Psoas muscle (tissue), 8 donors: ENCODE results near the gene CERS6. TPM values are rescaled to one million over a fixed set of nuclear protein-coding genes. Genes with fewer than 3 reads are reported as not detected.

Source experiments
- ATAC-seq, 4 donors: fragments of 200-7000 bp; cut with Tn5 transposase; one replicate each; pipeline ENCODE4 v1.9.1; 2020; ENCODE audit warnings: moderate library complexity in 3 of 4, mild to moderate bottlenecking in 2 of 4
- DNase-seq, 2 donors: peaks; one replicate each; pipeline ENCODE4 v3.0.0-alpha.2; 2020
- H3K27ac ChIP-seq: fragments of 200-600 bp; one replicate; pipeline ENCODE4 v1.8.0; 2022
- H3K27me3 ChIP-seq, 3 donors: fragments of 200-600 bp in 1 of 3; one replicate each; pipeline versions ENCODE4 v1.6.1 to v1.8.0; 2013 to 2022; ENCODE audit warnings: low read length in 2 of 3, mild to moderate bottlenecking in 2 of 3, moderate library complexity in 1 of 3; ENCODE audit not compliant: insufficient read depth in 3 of 3
- H3K36me3 ChIP-seq, 2 donors: fragments of 200-600 bp in 1 of 2; one replicate each; pipeline versions ENCODE4 v1.6.1 to v1.8.0; 2013 to 2022; ENCODE audit warnings: low read depth in 1 of 2, mild to moderate bottlenecking in 1 of 2, moderate library complexity in 1 of 2; ENCODE audit not compliant: insufficient read depth in 1 of 2
- H3K4me1 ChIP-seq: fragments of 200-600 bp; one replicate; pipeline ENCODE4 v1.8.0; 2022
- H3K4me3 ChIP-seq: fragments of 200-600 bp; one replicate; pipeline ENCODE4 v1.8.0; 2022; ENCODE audit warnings: mild to moderate bottlenecking
- H3K9me3 ChIP-seq: fragments of 200-600 bp; one replicate; pipeline ENCODE4 v1.8.0; 2022
- CTCF ChIP-seq: fragments of 200-600 bp; IDR thresholded peaks from one replicate; pipeline ENCODE4 v1.8.0; 2022; ENCODE audit warnings: antibody characterized with exemption
- WGBS, 3 donors: extraction: QIAGEN DNeasy Blood & Tissue Kit; methylation state at CpG; one replicate each; pipeline versions ENCODE4 v1.1.6 to v1.1.7; 2013; 5-methylcytosine and 5-hydroxymethylcytosine counted together
- intact Hi-C, 2 donors: fragments of 100-400 bp; cut with DNase I; formaldehyde crosslinking; loops; one replicate each; pipeline versions ENCODE4 v1.11.0 to v1.14.2; 2022
- polyA plus RNA-seq, 3 donors: library from polyadenylated mRNA; stranded (reverse); fragments of 200-250 nt; gene quantifications; one replicate each; pipeline ENCODE4 v1.2.3, GENCODE V29; 2013
- total RNA-seq, 4 donors: library from RNA; stranded (reverse); fragmentation: NEBNext Ultra II Directional in 2 of 4; extraction: Animal tissue kit (Norgen Biotek cat#: 25700) in 2 of 4; gene quantifications; one replicate each; pipeline versions ENCODE4 v1.2.1 to v1.2.4, GENCODE V29; 2021 to 2023
- donor health status: healthy with polysubstance abuse.
- donor health status: DM: no; HTN: no; CAD: no; lungs with moderate emphysema.
- donor health status: Bipolar disorder and iron deficiency.
- donor health status: healthy.
- donor health status: DM: yes; HTN: yes; CAD: no.
- donor health status: DM: no; HTN: no; CAD: no.
- donor health status: DM: no; HTN: no; CAD: no.
- donor health status: DM: yes; HTN: yes; CAD: no.

CERS6 gene
- total and polyA plus RNA-seq, 7 donors: 4.8 to 18.1 (median 11.2) TPM

- H3K27me3 ChIP-seq: no peaks in the 10 kb centered on the region
- peaks cover 10% of the 10 kb centered on the region for H3K9me3 ChIP-seq
- no peak for ATAC-seq
- 97 to 100% (median 100%) methylated on average over 1 of the region's 1 CpG for WGBS, 3 donors
- no peak overlapping the region for H3K4me3 ChIP-seq
- no peaks in the 10 kb centered on the region for H3K36me3 ChIP-seq
- TF ChIP-seq CTCF: no peak
- DNase-seq: no peak
- no peak overlapping the region for H3K27ac ChIP-seq
- intact Hi-C loops: no loop called here
- peaks cover 3% of the 10 kb centered on the region for H3K4me1 ChIP-seq
Observed at GRCh38 chr2:168538133-168538532, 82.1 kb downstream of the CERS6 start.

DNA sequence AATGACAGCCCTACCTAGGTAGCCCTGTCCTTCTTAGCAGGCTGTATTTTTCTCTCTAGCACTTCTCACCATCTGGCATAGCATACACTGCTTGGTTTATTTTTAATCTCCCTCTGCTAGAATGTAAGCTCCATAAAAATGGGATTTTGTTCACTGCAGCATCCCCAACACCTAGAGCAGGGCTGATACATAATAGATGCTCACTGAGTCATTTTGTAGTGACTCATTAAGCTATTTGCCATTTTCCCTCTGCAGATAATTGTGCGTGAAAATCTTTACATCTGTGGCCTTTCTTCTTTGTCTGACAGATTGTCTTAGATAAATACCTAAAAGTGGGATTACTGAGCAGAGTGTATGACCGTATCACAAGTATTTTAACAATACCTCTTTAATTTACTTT, 82.5 kb downstream of the CERS6 start:
- H3K27ac ChIP-seq: no peak overlapping the region
- ATAC-seq: no peak
- intact Hi-C loops: no loop called here

GRCh38 chr2:168539945-168540344, 83.9 kb downstream of the CERS6 start:
- Histone ChIP-seq H3K4me1 (peaks cover 3% of the 10 kb centered on the region), H3K9me3 (peaks cover 10% of the 10 kb centered on the region), H3K4me3 (no peak overlapping the region), H3K27ac (no peak overlapping the region), H3K36me3 (no peaks in the 10 kb centered on the region), H3K27me3 (no peaks in the 10 kb centered on the region)
- ATAC-seq (no peak), DNase-seq (no peak)
- 97 to 100% (median 99%) methylated on average over 1 of the region's 1 CpG for WGBS, 3 donors
- intact Hi-C loops: no loop called here
- TF ChIP-seq CTCF: no peak

More for the DNA sequence above, 82.5 kb downstream of the CERS6 start:
- Histone ChIP-seq H3K9me3 (peaks cover 10% of the 10 kb centered on the region), H3K4me3 (no peak overlapping the region), H3K4me1 (peaks cover 3% of the 10 kb centered on the region), H3K27me3 (no peaks in the 10 kb centered on the region), H3K36me3 (no peaks in the 10 kb centered on the region)
- TF ChIP-seq CTCF: no peak
- 95 to 97% (median 97%) methylated on average over 2 of the region's 2 CpGs for WGBS, 3 donors
- no peak for DNase-seq

GRCh38 chr2:168541858-168542257, 85.8 kb downstream of the CERS6 start:
- intact Hi-C loops: no loop called here
- WGBS, 3 donors: 48 to 61% (median 56%) methylated on average over 1 of the region's 1 CpG

More at GRCh38 chr2:168541858-168542257, 85.8 kb downstream of the CERS6 start:
- Histone ChIP-seq H3K4me1 (peaks cover 3% of the 10 kb centered on the region), H3K4me3 (no peak overlapping the region), H3K27ac (no peak overlapping the region), H3K9me3 (peaks cover 10% of the 10 kb centered on the region), H3K36me3 (no peaks in the 10 kb centered on the region), H3K27me3 (no peaks in the 10 kb centered on the region)
- no peak for TF ChIP-seq CTCF
- DNase-seq (no peak), ATAC-seq (no peak)
